ENCODE measurements around the gene KRT27. TPM values are rescaled to one million over a fixed set of nuclear protein-coding genes. Genes with fewer than 3 reads are reported as not detected.

KRT27 gene
- total RNA-seq, 2 experiments from 2014 or later: not detected

GRCh38 chr17:40818733-40819527 lies 36.6 kb upstream of the KRT27 start:
- intact Hi-C loops (cut with micrococcal nuclease; ENCODE audit: unreplicated experiment): no loop called here
- DNase-seq (ENCODE audit: low spot score): peak; percentile 84
- CTCF ChIA-PET (ENCODE audit: unreplicated experiment): no interaction called here
- Histone ChIP-seq H3K4me1 (ENCODE audit: insufficient read depth, low read length, poor library complexity, severe bottlenecking) (peaks cover 8% of the 10 kb centered on the region), H3K36me3 (ENCODE audit: insufficient read depth, low read length) (peaks cover 16% of the 10 kb centered on the region), H3K4me2 (ENCODE audit: low read length) (peak overlapping the region; percentile 91), H3K4me3 (ENCODE audit: low read depth, low read length, poor library complexity, severe bottlenecking) (peak overlapping the region; percentile 78), H3K9me3 (ENCODE audit: low read length) (no peaks in the 10 kb centered on the region), H4K20me1 (ENCODE audit: insufficient read depth, low read length) (no peaks in the 10 kb centered on the region), H3K27ac (ENCODE audit: low read depth, low read length, poor library complexity, severe bottlenecking) (peak overlapping the region; percentile 56), H3K79me2 (ENCODE audit: insufficient read depth, low read depth, low read length) (peaks cover 9% of the 10 kb centered on the region; the same call in 1 of the 2 replicates), H3K9me2 (ENCODE audit: insufficient read depth, low read length) (no peaks in the 10 kb centered on the region), H2AFZ (ENCODE audit: low read length) (peak overlapping the region; percentile 98)
- TF ChIP-seq EZH2phosphoT487 (IDR thresholded peaks at IDR 0.05; ENCODE audit: borderline replicate concordance, low read depth, low read length): no peak
- TF ChIP-seq CTCF (conservative IDR thresholded peaks at IDR 0.05; ENCODE audit: low read length): no peak
- BruUV-seq (replicated peaks): no TSS peak
- POLR2A ChIA-PET: interaction anchor here (0.6 to 1.7 kb wide), 4 partner anchors 14 to 869 kb away, joined by 3 to 7 read pairs (median 3); no protein-coding TSS in a partner anchor

- TSS peak; percentile 97 for BruUV-seq (replicated peaks)
- H3K4me1 ChIP-seq (ENCODE audit: insufficient read depth, low read length, poor library complexity, severe bottlenecking): peaks cover 8% of the 10 kb centered on the region
- peak overlapping the region; percentile 56 for H3K27ac ChIP-seq (ENCODE audit: low read depth, low read length, poor library complexity, severe bottlenecking)
- POLR2A ChIA-PET: interaction anchor here (0.9 to 1.7 kb wide), 2 partner anchors 15 to 870 kb away, joined by 3 to 7 read pairs; no protein-coding TSS in a partner anchor
- H3K36me3 ChIP-seq (ENCODE audit: insufficient read depth, low read length): peaks cover 16% of the 10 kb centered on the region
- H3K9me3 ChIP-seq (ENCODE audit: low read length): no peaks in the 10 kb centered on the region
- H3K4me3 ChIP-seq (ENCODE audit: low read depth, low read length, poor library complexity, severe bottlenecking): peak overlapping the region; percentile 78
- peaks cover 9% of the 10 kb centered on the region; the same call in 1 of the 2 replicates for H3K79me2 ChIP-seq (ENCODE audit: insufficient read depth, low read depth, low read length)
- H3K4me2 ChIP-seq (ENCODE audit: low read length): peak overlapping the region; percentile 91
- TF ChIP-seq EZH2phosphoT487 (IDR thresholded peaks at IDR 0.05; ENCODE audit: borderline replicate concordance, low read depth, low read length) (no peak), CTCF (conservative IDR thresholded peaks at IDR 0.05; ENCODE audit: low read length) (no peak)
- DNase-seq (ENCODE audit: low spot score): no peak
- no peaks in the 10 kb centered on the region for H3K9me2 ChIP-seq (ENCODE audit: insufficient read depth, low read length)
- intact Hi-C loops (cut with micrococcal nuclease; ENCODE audit: unreplicated experiment): no loop called here
- CTCF ChIA-PET (ENCODE audit: unreplicated experiment): no interaction called here
- peak overlapping the region; percentile 73 for H2AFZ ChIP-seq (ENCODE audit: low read length)
- H4K20me1 ChIP-seq (ENCODE audit: insufficient read depth, low read length): no peaks in the 10 kb centered on the region
These were observed 36.0 kb upstream of the KRT27 start for GRCh38 chr17:40818343-40818732.

Data from OCI-LY7 (cell line).